ENCODE results near the gene L3HYPDH.
A peak's percentile ranks its signal among the peaks of the same experiment; 100 is the strongest.

Gene L3HYPDH

GRCh38 chr14:59484639-59485175, 499 bp upstream of the L3HYPDH start:
- TF ChIP-seq, protein P1, sequence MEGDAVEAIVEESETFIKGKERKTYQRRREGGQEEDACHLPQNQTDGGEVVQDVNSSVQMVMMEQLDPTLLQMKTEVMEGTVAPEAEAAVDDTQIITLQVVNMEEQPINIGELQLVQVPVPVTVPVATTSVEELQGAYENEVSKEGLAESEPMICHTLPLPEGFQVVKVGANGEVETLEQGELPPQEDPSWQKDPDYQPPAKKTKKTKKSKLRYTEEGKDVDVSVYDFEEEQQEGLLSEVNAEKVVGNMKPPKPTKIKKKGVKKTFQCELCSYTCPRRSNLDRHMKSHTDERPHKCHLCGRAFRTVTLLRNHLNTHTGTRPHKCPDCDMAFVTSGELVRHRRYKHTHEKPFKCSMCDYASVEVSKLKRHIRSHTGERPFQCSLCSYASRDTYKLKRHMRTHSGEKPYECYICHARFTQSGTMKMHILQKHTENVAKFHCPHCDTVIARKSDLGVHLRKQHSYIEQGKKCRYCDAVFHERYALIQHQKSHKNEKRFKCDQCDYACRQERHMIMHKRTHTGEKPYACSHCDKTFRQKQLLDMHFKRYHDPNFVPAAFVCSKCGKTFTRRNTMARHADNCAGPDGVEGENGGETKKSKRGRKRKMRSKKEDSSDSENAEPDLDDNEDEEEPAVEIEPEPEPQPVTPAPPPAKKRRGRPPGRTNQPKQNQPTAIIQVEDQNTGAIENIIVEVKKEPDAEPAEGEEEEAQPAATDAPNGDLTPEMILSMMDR (IDR thresholded peaks at IDR 0.05; ENCODE audit: insufficient read depth, low read length, poor library complexity, severe bottlenecking): no peak
- H3K36me3 ChIP-seq (ENCODE audit: control insufficient read depth, insufficient read depth, low read length): no peaks in the 10 kb centered on the region; the same call in 1 of the 2 replicates
- no peaks in the 10 kb centered on the region for H3K27me3 ChIP-seq (replicated peaks; ENCODE audit: control insufficient read depth, insufficient read depth, low read length)
- H3K4me3 ChIP-seq (replicated peaks; ENCODE audit: low read depth, low read length): peak overlapping the region; percentile 71
- no peak for DNase-seq (ENCODE audit: extremely low read depth, insufficient read length)

DNA sequence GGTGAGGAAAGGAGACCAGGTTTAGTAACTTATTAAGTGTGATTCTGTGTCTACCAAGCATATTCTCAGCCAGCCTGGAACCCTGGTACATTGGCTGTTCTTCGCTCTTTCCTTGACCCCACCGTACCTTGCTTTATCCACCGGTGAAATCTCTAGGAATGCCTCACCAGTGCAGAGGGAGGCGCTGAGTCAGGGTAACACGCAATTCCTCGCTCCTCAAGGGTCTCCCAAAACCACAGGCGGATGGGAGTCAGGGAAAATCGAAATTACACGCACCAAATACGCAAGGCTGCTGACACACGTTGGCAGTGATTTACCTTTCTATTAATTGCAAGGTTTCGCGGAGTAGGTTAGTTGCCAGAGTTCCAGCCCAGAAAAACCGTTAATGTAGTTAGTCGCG, 845 bp downstream of the L3HYPDH start:
- no peak for DNase-seq (ENCODE audit: extremely low read depth, insufficient read length)

DNA sequence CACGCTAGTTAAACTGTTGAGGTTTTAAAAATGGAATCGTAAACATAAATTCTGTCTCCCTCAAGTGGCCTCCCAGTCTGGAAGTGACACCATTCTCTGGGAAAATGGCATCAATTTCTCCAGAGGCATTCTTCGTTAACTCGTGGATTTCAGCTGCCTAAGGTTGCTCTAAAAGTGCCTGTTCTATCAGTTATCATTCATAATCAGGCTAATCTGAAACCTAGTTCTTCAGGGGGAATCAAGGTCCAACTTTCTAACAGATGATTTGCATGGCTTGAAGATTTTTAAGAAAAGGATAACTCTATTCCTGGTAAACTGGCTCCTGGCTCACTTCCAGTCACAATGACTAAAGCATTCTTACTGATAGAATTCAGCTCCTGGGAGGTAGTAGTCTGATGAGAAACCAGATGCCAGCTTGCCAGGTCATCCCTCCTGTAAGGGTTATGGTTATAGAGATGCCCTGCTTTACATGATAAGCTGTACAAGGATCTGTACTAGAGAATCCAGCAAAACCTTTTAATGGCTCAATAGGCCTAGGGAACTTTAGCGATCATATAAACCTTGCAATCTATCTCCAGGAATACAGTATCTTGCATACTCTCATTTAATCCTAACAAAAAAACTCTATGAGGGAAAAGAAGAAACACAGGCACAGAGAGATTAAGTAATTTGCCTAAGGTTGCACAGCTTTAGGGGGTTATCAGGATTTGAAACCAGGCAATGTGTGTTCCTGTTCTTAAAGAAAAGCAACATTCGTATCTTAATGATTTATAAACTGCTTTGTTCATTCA, 1.5 kb downstream of the L3HYPDH start:
- Histone ChIP-seq H3K36me3 (ENCODE audit: control insufficient read depth, insufficient read depth, low read length) (no peaks in the 10 kb centered on the region; the same call in 1 of the 2 replicates), H3K4me3 (replicated peaks; ENCODE audit: low read depth, low read length) (peak overlapping the region; percentile 71), H3K27me3 (replicated peaks; ENCODE audit: control insufficient read depth, insufficient read depth, low read length) (no peaks in the 10 kb centered on the region)
- DNase-seq (ENCODE audit: extremely low read depth, insufficient read length): no peak
- TF ChIP-seq, protein P1 (IDR thresholded peaks at IDR 0.05; ENCODE audit: insufficient read depth, low read length, poor library complexity, severe bottlenecking): no peak

More for the DNA sequence above, 845 bp downstream of the L3HYPDH start:
- H3K36me3 ChIP-seq (ENCODE audit: control insufficient read depth, insufficient read depth, low read length): no peaks in the 10 kb centered on the region; the same call in 1 of the 2 replicates
- H3K4me3 ChIP-seq (replicated peaks; ENCODE audit: low read depth, low read length): peak overlapping the region; percentile 71
- TF ChIP-seq, protein P1 (IDR thresholded peaks at IDR 0.05; ENCODE audit: insufficient read depth, low read length, poor library complexity, severe bottlenecking): no peak
- no peaks in the 10 kb centered on the region for H3K27me3 ChIP-seq (replicated peaks; ENCODE audit: control insufficient read depth, insufficient read depth, low read length)

DNA sequence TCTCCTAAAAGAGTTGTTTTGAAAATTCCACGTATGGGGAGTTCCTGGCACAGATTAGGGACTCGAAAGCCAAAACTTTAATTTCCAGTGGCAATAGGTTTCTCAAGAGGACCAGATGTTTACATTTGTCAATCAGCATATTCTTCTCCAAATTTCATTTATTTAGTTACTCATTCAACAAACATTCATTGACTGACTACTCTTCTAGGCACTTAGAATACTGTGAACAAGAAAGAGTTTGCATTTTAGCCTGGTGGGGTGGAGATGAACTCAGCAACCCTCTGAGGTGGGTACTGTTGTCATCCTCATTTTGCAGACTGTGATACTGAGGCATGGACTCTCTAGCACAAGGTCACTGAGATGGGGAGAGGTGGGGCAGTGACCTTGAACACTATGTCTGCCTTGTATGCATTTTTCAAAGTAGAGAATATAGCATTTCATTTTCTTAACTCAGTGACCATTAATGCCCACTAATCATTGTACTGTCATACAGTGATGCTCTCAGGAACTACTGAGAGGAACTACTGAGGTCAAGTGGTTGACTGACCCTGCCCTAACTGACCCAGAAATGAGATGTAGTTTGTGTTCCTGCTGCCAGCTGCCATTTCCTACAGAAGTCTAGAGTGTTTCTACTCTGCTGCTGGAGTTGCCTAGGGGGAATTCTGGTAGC, 2.2 kb downstream of the L3HYPDH start:
- H3K36me3 ChIP-seq (ENCODE audit: control insufficient read depth, insufficient read depth, low read length): no peaks in the 10 kb centered on the region
- DNase-seq (ENCODE audit: extremely low read depth, insufficient read length): no peak
- TF ChIP-seq, protein P1 (IDR thresholded peaks at IDR 0.05; ENCODE audit: insufficient read depth, low read length, poor library complexity, severe bottlenecking): no peak
- no peaks in the 10 kb centered on the region for H3K27me3 ChIP-seq (replicated peaks; ENCODE audit: control insufficient read depth, insufficient read depth, low read length)
- H3K4me3 ChIP-seq (replicated peaks; ENCODE audit: low read depth, low read length): peak overlapping the region; percentile 71; the same call in 1 of the 2 replicates

- DNase-seq (ENCODE audit: extremely low read depth, insufficient read length): no peak
- Histone ChIP-seq H3K36me3 (ENCODE audit: control insufficient read depth, insufficient read depth, low read length) (no peaks in the 10 kb centered on the region), H3K4me3 (replicated peaks; ENCODE audit: low read depth, low read length) (peak overlapping the region; percentile 20), H3K27me3 (replicated peaks; ENCODE audit: control insufficient read depth, insufficient read depth, low read length) (no peaks in the 10 kb centered on the region)
- TF ChIP-seq, protein P1 (IDR thresholded peaks at IDR 0.05; ENCODE audit: insufficient read depth, low read length, poor library complexity, severe bottlenecking): no peak
These were observed 2.8 kb downstream of the L3HYPDH start for GRCh38 chr14:59481407-59481806.
